ENCODE results near the gene PSEN2.

- TF ChIP-seq CTCF (conservative IDR thresholded peaks at IDR 0.05 in 1 of 2, IDR thresholded peaks at IDR 0.05 in 1 of 2; ENCODE audit: low read depth in 1 of 2, low read length in 2 of 2) (no peak), EZH2 (IDR thresholded peaks at IDR 0.05; ENCODE audit: low read length, missing control alignments) (no peak)
Observed at GRCh38 chr1:226901421-226901820, 31.0 kb downstream of the PSEN2 start.
